Measurements from ENCODE around the gene TRIO. TPM values are rescaled to one million over a fixed set of nuclear protein-coding genes. Genes with fewer than 3 reads are reported as not detected.

The TRIO gene
- total and polyA plus RNA-seq, 2 donors (not counting 3 experiments of a cell fraction or from before 2014, with no cell fraction given): 82.9 to 248 TPM

DNA sequence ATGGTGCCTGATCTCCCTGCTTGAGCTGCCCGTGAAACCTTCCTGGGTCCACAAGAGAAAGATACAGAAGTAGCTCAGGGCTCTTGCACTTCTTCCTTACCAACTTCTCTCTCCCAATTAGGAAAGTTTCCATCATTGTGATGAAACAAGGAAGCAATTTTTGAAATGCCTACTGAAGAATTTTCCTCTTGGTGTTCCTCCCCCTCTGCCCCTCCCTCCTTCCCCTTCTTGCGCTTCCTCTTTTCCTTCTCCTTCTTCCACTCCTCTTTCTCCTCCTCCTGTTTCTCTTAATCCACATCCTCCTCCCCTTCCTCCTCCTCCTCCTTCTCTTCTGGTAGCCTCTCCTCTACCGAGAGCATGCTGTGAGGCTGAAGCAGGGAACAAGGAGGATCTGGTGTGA, 402.2 kb downstream of the TRIO start:
- Histone ChIP-seq H3K9me3 (replicated peaks; ENCODE audit: control insufficient read depth, insufficient read depth, low read length) (no peaks in the 10 kb centered on the region), H3K36me3 (ENCODE audit: control insufficient read depth in 2 of 2, extremely low read depth in 1 of 2, insufficient read depth in 2 of 2, low read length in 2 of 2) (no peaks in the 10 kb centered on the region), H3K9me1 (replicated peaks; ENCODE audit: control insufficient read depth, extremely low read depth, insufficient read depth, low read length) (no peaks in the 10 kb centered on the region), H3K4me3 (replicated peaks in 1 of 3; ENCODE audit: insufficient read depth in 1 of 3, low read depth in 1 of 3, low read length in 3 of 3) (no peak overlapping the region), H3K27ac (ENCODE audit: insufficient read depth, low read depth, low read length) (no peak overlapping the region), H3K27me3 (ENCODE audit: control insufficient read depth in 2 of 2, insufficient read depth in 2 of 2, low read length in 2 of 2) (peaks cover 11 to 18% of the 10 kb centered on the region in 2 experiments), H3K9ac (replicated peaks; ENCODE audit: extremely low read depth, insufficient read depth, low read length) (no peak overlapping the region), H4K20me1 (replicated peaks; ENCODE audit: control insufficient read depth, extremely low read depth, insufficient read depth, low read length) (no peaks in the 10 kb centered on the region), H3K4me2 (ENCODE audit: insufficient read depth, low read length) (no peak overlapping the region), H3K4me1 (ENCODE audit: control insufficient read depth, extremely low read depth, insufficient read depth, low read length) (no peaks in the 10 kb centered on the region), H2AFZ (ENCODE audit: low read depth, low read length) (no peak overlapping the region), H3K79me2 (ENCODE audit: control insufficient read depth, insufficient read depth, low read length) (no peaks in the 10 kb centered on the region)
- TF ChIP-seq FOS (IDR thresholded peaks at IDR 0.05; ENCODE audit: borderline replicate concordance, insufficient read depth, low read length) (no peak), MYC (IDR thresholded peaks at IDR 0.05; ENCODE audit: low read depth, low read length) (no peak), EZH2 (IDR thresholded peaks at IDR 0.05; ENCODE audit: borderline replicate concordance, low read depth, low read length, severe bottlenecking) (no peak), JUN (IDR thresholded peaks at IDR 0.05; ENCODE audit: borderline replicate concordance, insufficient read depth, insufficient read length, low read depth) (no peak), POLR2AphosphoS5 (IDR thresholded peaks at IDR 0.05; ENCODE audit: insufficient read depth, low read depth, low read length) (no peak), GATA2 (IDR thresholded peaks at IDR 0.05; ENCODE audit: insufficient read depth, insufficient read length, low read depth, low read length) (no peak), POLR2A (IDR thresholded peaks at IDR 0.05; ENCODE audit: low read depth, low read length) (no peak)
- TF ChIP-seq, protein P1, sequence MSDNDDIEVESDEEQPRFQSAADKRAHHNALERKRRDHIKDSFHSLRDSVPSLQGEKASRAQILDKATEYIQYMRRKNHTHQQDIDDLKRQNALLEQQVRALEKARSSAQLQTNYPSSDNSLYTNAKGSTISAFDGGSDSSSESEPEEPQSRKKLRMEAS (IDR thresholded peaks at IDR 0.05; ENCODE audit: insufficient read depth, insufficient read length): no peak
- TF ChIP-seq, protein P2, sequence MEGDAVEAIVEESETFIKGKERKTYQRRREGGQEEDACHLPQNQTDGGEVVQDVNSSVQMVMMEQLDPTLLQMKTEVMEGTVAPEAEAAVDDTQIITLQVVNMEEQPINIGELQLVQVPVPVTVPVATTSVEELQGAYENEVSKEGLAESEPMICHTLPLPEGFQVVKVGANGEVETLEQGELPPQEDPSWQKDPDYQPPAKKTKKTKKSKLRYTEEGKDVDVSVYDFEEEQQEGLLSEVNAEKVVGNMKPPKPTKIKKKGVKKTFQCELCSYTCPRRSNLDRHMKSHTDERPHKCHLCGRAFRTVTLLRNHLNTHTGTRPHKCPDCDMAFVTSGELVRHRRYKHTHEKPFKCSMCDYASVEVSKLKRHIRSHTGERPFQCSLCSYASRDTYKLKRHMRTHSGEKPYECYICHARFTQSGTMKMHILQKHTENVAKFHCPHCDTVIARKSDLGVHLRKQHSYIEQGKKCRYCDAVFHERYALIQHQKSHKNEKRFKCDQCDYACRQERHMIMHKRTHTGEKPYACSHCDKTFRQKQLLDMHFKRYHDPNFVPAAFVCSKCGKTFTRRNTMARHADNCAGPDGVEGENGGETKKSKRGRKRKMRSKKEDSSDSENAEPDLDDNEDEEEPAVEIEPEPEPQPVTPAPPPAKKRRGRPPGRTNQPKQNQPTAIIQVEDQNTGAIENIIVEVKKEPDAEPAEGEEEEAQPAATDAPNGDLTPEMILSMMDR (IDR thresholded peaks at IDR 0.05; ENCODE audit: extremely low read depth in 1 of 2, insufficient read depth in 1 of 2, low read depth in 1 of 2, low read length in 2 of 2): no peak
- dilution Hi-C loops (cut with MboI; ENCODE audit: extremely low pct_ligation_motif_present, low sequenced_read_pairs) (loop anchor here (25.0 kb wide), 1 partner anchor 92 kb away; no protein-coding TSS in a partner anchor), intact Hi-C loops (cut with micrococcal nuclease) (no loop called here)
- BruUV-seq (replicated peaks): no TSS peak
- no peak for FAIRE-seq
- CTCF ChIA-PET: no interaction called here
- no peak for DNase-seq (ENCODE audit: low read depth, low spot score)
- POLR2A ChIA-PET: no interaction called here
